DND-41 (cell line): Measurements from ENCODE around the gene NMUR1.

Experiments
- CTCF ChIP-seq: IDR thresholded peaks from 2 replicates; pipeline ENCODE4 v1.5.1; 2012; ENCODE audit warnings: borderline replicate concordance, low read length, moderate library complexity, mild to moderate bottlenecking; ENCODE audit not compliant: poor library complexity, severe bottlenecking; ENCODE audit errors: extremely low read depth
- EZH2 ChIP-seq: IDR thresholded peaks from 3 replicates; pipeline ENCODE4 v1.6.1; 2012; ENCODE audit warnings: borderline replicate concordance, low read depth, mild to moderate bottlenecking, moderate library complexity, low read length, inconsistent platforms; ENCODE audit not compliant: severe bottlenecking

- TF ChIP-seq CTCF = no peak
- TF ChIP-seq EZH2 = no peak
These were observed 43.2 kb downstream of the NMUR1 start for GRCh38 chr2:231486851-231487596.
